ENCODE results near the gene MICU1. TPM values are rescaled to one million over a fixed set of nuclear protein-coding genes. Genes with fewer than 3 reads are reported as not detected.
"Not testable (repeated sequence)": the region's sequence is repeated elsewhere in the genome, so short reads cannot be mapped to it uniquely, and the experiment has no call there.

The MICU1 gene
- total and polyA plus RNA-seq, 10 of the 15 experiments (the other 5 are each of a cell fraction or from before 2014, with no cell fraction given): 18.2 to 36.4 (median 22.2) TPM

- no peaks in the 10 kb centered on the region for H4K20me1 ChIP-seq (ENCODE audit: control insufficient read depth, insufficient read depth)
- ATAC-seq (no peak), FAIRE-seq (no peak), DNase-seq (ENCODE audit: low read depth, low spot score) (no peak)
- WGBS (ENCODE audit: insufficient coverage, insufficient replicate concordance, low lambda C conversion rate, missing lambda C conversion rate): 86% methylated on average over 7 of the region's 7 CpGs
- ChIA-PET RAD21 (ENCODE audit: unreplicated experiment) (no interaction called here), CTCF (interaction anchor here (2.9 kb wide), 1 partner anchor 11 kb away, joined by 15 read pairs; no protein-coding TSS in a partner anchor), POLR2A (no interaction called here), SMC1A (ENCODE audit: uncharacterized antibody, unreplicated experiment) (no interaction called here)
- peaks cover 12 to 17% of the 10 kb centered on the region in 2 experiments; a peak in 3 of 4 replicates for H3K36me3 ChIP-seq (ENCODE audit: control insufficient read depth in 2 of 2, insufficient read depth in 2 of 2, low read length in 1 of 2)
- no peaks in the 10 kb centered on the region for H3K27me3 ChIP-seq (replicated peaks in 1 of 2; ENCODE audit: control insufficient read depth in 2 of 2, insufficient read depth in 2 of 2, low read length in 1 of 2)
- no peak overlapping the region for H3K9ac ChIP-seq (ENCODE audit: control insufficient read depth, insufficient read depth, low read length)
- intact Hi-C loops (cut with micrococcal nuclease; ENCODE audit: unreplicated experiment): no loop called here
- H3K4me2 ChIP-seq (ENCODE audit: control insufficient read depth, insufficient read depth): no peak overlapping the region
- BruUV-seq (replicated peaks): no TSS peak
- H3K79me2 ChIP-seq (ENCODE audit: control insufficient read depth, insufficient read depth, low read length): peaks cover 16% of the 10 kb centered on the region
- no peak overlapping the region for H2AFZ ChIP-seq (ENCODE audit: control insufficient read depth, low read depth, low read length)
- H3K4me1 ChIP-seq (ENCODE audit: control insufficient read depth, insufficient read depth, low read length): peaks cover 11% of the 10 kb centered on the region
- no peak overlapping the region for H3K4me3 ChIP-seq
- TF ChIP-seq SMARCA5 (IDR thresholded peaks at IDR 0.05): no peak
- no peak for TF ChIP-seq GATAD2B (conservative IDR thresholded peaks at IDR 0.05; ENCODE audit: low read depth)
- no peak for TF ChIP-seq ASH2L (IDR thresholded peaks at IDR 0.05; ENCODE audit: borderline replicate concordance, low read depth)
- no peak for TF ChIP-seq NR2F1 (conservative IDR thresholded peaks at IDR 0.05)
- in situ Hi-C loops (cut with MboI): no loop called here
- H3K9me3 ChIP-seq (replicated peaks; ENCODE audit: control insufficient read depth, insufficient read depth, low read length): no peaks in the 10 kb centered on the region
- H3K27ac ChIP-seq (ENCODE audit: control insufficient read depth, insufficient read depth): no peak overlapping the region
These were observed 277.6 kb downstream of the MICU1 start for GRCh38 chr10:72348282-72348681.

GRCh38 chr10:72346117-72346516 is 279.8 kb downstream of the MICU1 start:
- intact Hi-C loops (cut with micrococcal nuclease; ENCODE audit: unreplicated experiment); in situ Hi-C loops (cut with MboI); H3K79me2 ChIP-seq (ENCODE audit: control insufficient read depth, insufficient read depth, low read length); H3K9me3 ChIP-seq (replicated peaks; ENCODE audit: control insufficient read depth, insufficient read depth, low read length); FAIRE-seq; POLR2A ChIA-PET; H3K27ac ChIP-seq (ENCODE audit: control insufficient read depth, insufficient read depth); H3K4me1 ChIP-seq (ENCODE audit: control insufficient read depth, insufficient read depth, low read length); BruUV-seq (replicated peaks); H3K4me3 ChIP-seq; DNase-seq (ENCODE audit: low read depth, low spot score); H3K4me2 ChIP-seq (ENCODE audit: control insufficient read depth, insufficient read depth); H3K9ac ChIP-seq (ENCODE audit: control insufficient read depth, insufficient read depth, low read length); ATAC-seq; SMC1A ChIA-PET (ENCODE audit: uncharacterized antibody, unreplicated experiment); H4K20me1 ChIP-seq (ENCODE audit: control insufficient read depth, insufficient read depth); H2AFZ ChIP-seq (ENCODE audit: control insufficient read depth, low read depth, low read length); H3K27me3 ChIP-seq (replicated peaks in 1 of 2; ENCODE audit: control insufficient read depth in 2 of 2, insufficient read depth in 2 of 2, low read length in 1 of 2): not testable (repeated sequence)
- H3K36me3 ChIP-seq (ENCODE audit: control insufficient read depth in 2 of 2, insufficient read depth in 2 of 2, low read length in 1 of 2): peaks cover 16 to 17% of the 10 kb centered on the region in 2 experiments
- ChIA-PET CTCF (interaction anchor here (0.6 to 5.9 kb wide), 7 partner anchors 9 to 874 kb away, joined by 3 to 51 read pairs (median 3); no protein-coding TSS in a partner anchor), RAD21 (ENCODE audit: unreplicated experiment) (interaction anchor here (1.3 kb wide), 1 partner anchor 298 kb away, joined by 3 read pairs; no protein-coding TSS in a partner anchor)
- 0 out of 4 replicates have a peak, but pooled peaks of 1 of the 2 experiments have one; percentile 7 for TF ChIP-seq BHLHE40 (IDR thresholded peaks at IDR 0.05; ENCODE audit: borderline replicate concordance in 1 of 2, low read depth in 2 of 2, low read length in 1 of 2)
- 68% methylated on average over 7 of the region's 7 CpGs for WGBS (ENCODE audit: insufficient coverage, insufficient replicate concordance, low lambda C conversion rate, missing lambda C conversion rate)

Data from GM12878 (cell line).